ENCODE data around the gene MON2. TPM values are rescaled to one million over a fixed set of nuclear protein-coding genes. Genes with fewer than 3 reads are reported as not detected.

Gene MON2
- total and polyA plus RNA-seq, 2 of the 13 experiments (the other 11 are each of a cell fraction or from before 2014, with no cell fraction given): 10.5 to 24.8 TPM

GRCh38 chr12:62519043-62519442 is 52.4 kb downstream of the MON2 start:
- H3K4me3 ChIP-seq (replicated peaks in 1 of 3; ENCODE audit: insufficient read depth in 1 of 3, low read depth in 2 of 3, low read length in 3 of 3): no peak overlapping the region
- 98% methylated on average over 5 of the region's 5 CpGs for WGBS (ENCODE audit: low lambda C conversion rate)
- CTCF ChIA-PET (ENCODE audit: low intra/inter-chr PET ratio, low total read pairs): no interaction called here
- TF ChIP-seq ZBTB44 (CRISPR knock-in tag; IDR thresholded peaks at IDR 0.05): no peak
- TF ChIP-seq SRSF9 (IDR thresholded peaks at IDR 0.05; ENCODE audit: borderline replicate concordance, insufficient read depth, low read depth, low read length, poor library complexity, severe bottlenecking): no peak
- TF ChIP-seq MED13 (CRISPR knock-in tag; IDR thresholded peaks at IDR 0.05): no peak
- no peak for TF ChIP-seq CAMTA2 (CRISPR knock-in tag; IDR thresholded peaks at IDR 0.05; ENCODE audit: borderline replicate concordance)
- no peak for TF ChIP-seq HNF1A (IDR thresholded peaks at IDR 0.05; ENCODE audit: low read depth)
- no peak for TF ChIP-seq HNF1A (CRISPR knock-in tag; IDR thresholded peaks at IDR 0.05; ENCODE audit: borderline replicate concordance)
- TF ChIP-seq REXO4 (CRISPR knock-in tag; IDR thresholded peaks at IDR 0.05; ENCODE audit: borderline replicate concordance): no peak
- TF ChIP-seq E2F5 (CRISPR knock-in tag; conservative IDR thresholded peaks at IDR 0.05): no peak
- no peak for TF ChIP-seq RERE (CRISPR knock-in tag; IDR thresholded peaks at IDR 0.05; ENCODE audit: low read depth)
- TF ChIP-seq CBFB (CRISPR knock-in tag; IDR thresholded peaks at IDR 0.05): no peak
- no peak for TF ChIP-seq ZMAT5 (CRISPR knock-in tag; IDR thresholded peaks at IDR 0.05; ENCODE audit: borderline replicate concordance, low read depth)
- no peak for TF ChIP-seq ZNF3 (CRISPR knock-in tag; IDR thresholded peaks at IDR 0.05)
- no peak for TF ChIP-seq TEAD2 (CRISPR knock-in tag; IDR thresholded peaks at IDR 0.05)

More at GRCh38 chr12:62519043-62519442, 52.4 kb downstream of the MON2 start:
- no peaks in the 10 kb centered on the region for H3K27me3 ChIP-seq (ENCODE audit: control insufficient read depth in 1 of 2, insufficient read depth in 2 of 2, low read length in 2 of 2)
- in situ Hi-C loops (cut with HindIII; ENCODE audit: extremely low pct_ligation_motif_present, low pct_unique_long_range_greater_than_20kb) (no loop called here), intact Hi-C loops (cut with micrococcal nuclease; ENCODE audit: unreplicated experiment) (no loop called here)
- H3K27ac ChIP-seq (ENCODE audit: extremely low read length, insufficient read depth, low read length): no peak overlapping the region
- peaks cover 13% of the 10 kb centered on the region for H3K4me1 ChIP-seq (ENCODE audit: insufficient read depth, low read length)
- POLR2A ChIA-PET: no interaction called here
- H3K79me2 ChIP-seq (ENCODE audit: insufficient read depth, low read length): no peaks in the 10 kb centered on the region
- H3K4me2 ChIP-seq (ENCODE audit: low read depth, low read length): no peak overlapping the region
- ATAC-seq (no peak), FAIRE-seq (no peak), DNase-seq (ENCODE audit: low spot score) (no peak)
- no peaks in the 10 kb centered on the region for H3K9me3 ChIP-seq (ENCODE audit: low read length)
- no peak overlapping the region for H3K9ac ChIP-seq (ENCODE audit: insufficient read depth, low read depth, low read length)
- BruUV-seq (replicated peaks): no TSS peak
- no peak overlapping the region for H2AFZ ChIP-seq (ENCODE audit: low read length)
- no peaks in the 10 kb centered on the region for H4K20me1 ChIP-seq (ENCODE audit: insufficient read depth, low read length)
- H3K36me3 ChIP-seq (replicated peaks in 1 of 2; ENCODE audit: control insufficient read depth in 1 of 2, insufficient read depth in 2 of 2, low read length in 2 of 2): peaks cover 0 to 4% of the 10 kb centered on the region in 2 experiments; a peak in 2 of 5 replicates
